H9 (cell line): ENCODE results near the gene ZSCAN31. TPM values are rescaled to one million over a fixed set of nuclear protein-coding genes. Genes with fewer than 3 reads are reported as not detected.

ENCODE experiments used
- DNase-seq: peaks from one replicate; pipeline ENCODE4 v3.0.0-alpha.2; 2017
- H2AFZ ChIP-seq: one replicate; pipeline ENCODE4 v1.6.1; 2013; ENCODE audit warnings: mild to moderate bottlenecking, low read length, control low read depth, moderate library complexity
- H2AK5ac ChIP-seq: 2 replicates; pipeline ENCODE4 v1.6.1; 2013; ENCODE audit warnings: low read length, control low read depth, mixed read lengths; ENCODE audit not compliant: insufficient read length
- H2BK120ac ChIP-seq: one replicate; pipeline ENCODE4 v1.6.1; 2013; ENCODE audit warnings: low read depth, mild to moderate bottlenecking, low read length, control low read depth, inconsistent platforms; ENCODE audit not compliant: poor library complexity, severe bottlenecking
- H2BK12ac ChIP-seq: 2 replicates; pipeline ENCODE4 v1.6.1; 2013; ENCODE audit warnings: low read length, control low read depth, mixed read lengths, low read depth; ENCODE audit not compliant: insufficient read length
- H2BK15ac ChIP-seq: 2 replicates; pipeline ENCODE4 v1.6.1; 2013; ENCODE audit warnings: low read depth, low read length, control low read depth
- H2BK20ac ChIP-seq: one replicate; pipeline ENCODE4 v1.6.1; 2013; ENCODE audit warnings: low read depth, mild to moderate bottlenecking, low read length, control low read depth, inconsistent platforms; ENCODE audit not compliant: poor library complexity, severe bottlenecking
- H2BK5ac ChIP-seq: 2 replicates; pipeline ENCODE4 v1.6.1; 2013; ENCODE audit warnings: low read length, control low read depth, mixed read lengths; ENCODE audit not compliant: insufficient read length
- H3K14ac ChIP-seq: 2 replicates; pipeline ENCODE4 v1.6.1; 2013; ENCODE audit warnings: low read length, control low read depth; ENCODE audit not compliant: insufficient read depth
- H3K18ac ChIP-seq: 2 replicates; pipeline ENCODE4 v1.6.1; 2013; ENCODE audit warnings: low read depth, mild to moderate bottlenecking, mixed read lengths, low read length, control low read depth; ENCODE audit not compliant: insufficient read length
- H3K23ac ChIP-seq: 2 replicates; pipeline ENCODE4 v1.6.1; 2013; ENCODE audit warnings: low read length, control low read depth, mixed read lengths, low read depth; ENCODE audit not compliant: insufficient read length
- H3K23me2 ChIP-seq: 2 replicates; pipeline ENCODE4 v1.6.1; 2013; ENCODE audit warnings: low read depth, mild to moderate bottlenecking, mixed read lengths, low read length, control low read depth; ENCODE audit not compliant: insufficient read length, poor library complexity, severe bottlenecking
- H3K27ac ChIP-seq: 2 replicates; pipeline ENCODE4 v1.5.1; 2013; ENCODE audit warnings: low read length, control low read depth, mixed read lengths, low read depth; ENCODE audit not compliant: insufficient read length
- H3K27me3 ChIP-seq: 2 replicates; pipeline ENCODE4 v1.6.1; 2013; ENCODE audit warnings: low read length, control low read depth, inconsistent platforms; ENCODE audit not compliant: insufficient read depth
- H3K4ac ChIP-seq: 2 replicates; pipeline ENCODE4 v1.6.1; 2013; ENCODE audit warnings: low read depth, mild to moderate bottlenecking, control low read depth, inconsistent platforms, low read length, moderate library complexity
- H3K4me1 ChIP-seq: 2 replicates; pipeline ENCODE4 v1.6.1; 2013; ENCODE audit warnings: low read length, control low read depth, inconsistent platforms; ENCODE audit not compliant: insufficient read depth
- H3K4me2 ChIP-seq: 2 replicates; pipeline ENCODE4 v1.6.1; 2013; ENCODE audit warnings: low read length, control low read depth, mixed read lengths; ENCODE audit not compliant: insufficient read length, insufficient read depth
- H3K56ac ChIP-seq: 2 replicates; pipeline ENCODE4 v1.6.1; 2013; ENCODE audit warnings: low read depth, mild to moderate bottlenecking, mixed read lengths, low read length, control low read depth; ENCODE audit not compliant: insufficient read length
- H3K79me1 ChIP-seq: 2 replicates; pipeline ENCODE4 v1.6.1; 2013; ENCODE audit warnings: low read depth, mild to moderate bottlenecking, moderate library complexity, low read length, control low read depth, inconsistent platforms; ENCODE audit not compliant: insufficient read depth, poor library complexity, severe bottlenecking
- H3K79me2 ChIP-seq: 2 replicates; pipeline ENCODE4 v1.6.1; 2013; ENCODE audit warnings: low read length, control low read depth, inconsistent platforms; ENCODE audit not compliant: insufficient read depth
- H3K9ac ChIP-seq: 2 replicates; pipeline ENCODE4 v1.6.1; 2013; ENCODE audit warnings: low read length, control low read depth, mixed read lengths; ENCODE audit not compliant: insufficient read length; ENCODE audit errors: extremely low read depth
- H3K9me3 ChIP-seq: one replicate; pipeline ENCODE4 v1.6.1; 2013; ENCODE audit warnings: low read depth, low read length, inconsistent platforms; ENCODE audit not compliant: control insufficient read depth
- H3T11ph ChIP-seq: one replicate; pipeline ENCODE4 v1.6.1; 2013; ENCODE audit warnings: mild to moderate bottlenecking, low read length, control low read depth, inconsistent platforms
- H4K20me1 ChIP-seq: one replicate; pipeline ENCODE4 v1.6.1; 2013; ENCODE audit not compliant: control insufficient read depth, insufficient read length, insufficient read depth
- H4K5ac ChIP-seq: 2 replicates; pipeline ENCODE4 v1.6.1; 2013; ENCODE audit warnings: low read depth, mild to moderate bottlenecking, mixed read lengths, low read length, control low read depth; ENCODE audit not compliant: insufficient read length
- H4K8ac ChIP-seq: replicated peaks from 2 replicates; pipeline ENCODE4 v1.6.1; 2013; ENCODE audit warnings: low read length, control low read depth, mixed read lengths, low read depth; ENCODE audit not compliant: insufficient read length
- H4K91ac ChIP-seq: 2 replicates; pipeline ENCODE4 v1.6.1; 2013; ENCODE audit warnings: low read depth, mild to moderate bottlenecking, moderate library complexity, mixed read lengths, low read length, control low read depth; ENCODE audit not compliant: insufficient read length
- H3K27ac Mint-ChIP-seq, 3 experiments: 2 replicates in 2 of 3; 3 replicates in 1 of 3; pipeline ENCODE4 v1.8.0; 2020 to 2021; ENCODE audit warnings: mixed read lengths in 3 of 3, mild to moderate bottlenecking in 1 of 3, moderate library complexity in 1 of 3
- H3K27me3 Mint-ChIP-seq: 2 replicates; pipeline ENCODE4 v1.8.0; 2021; ENCODE audit warnings: low read depth, mild to moderate bottlenecking, moderate library complexity, mixed read lengths
- H3K36me3 Mint-ChIP-seq, 3 experiments: 2 replicates in 2 of 3; 3 replicates in 1 of 3; pipeline ENCODE4 v1.8.0; 2020 to 2021; ENCODE audit warnings: low read depth in 3 of 3, mixed read lengths in 3 of 3; ENCODE audit not compliant: insufficient read depth in 1 of 3
- H3K4me1 Mint-ChIP-seq, 2 experiments: 2 replicates each; pipeline ENCODE4 v1.8.0; 2020; ENCODE audit warnings: mixed read lengths in 2 of 2
- H3K4me3 Mint-ChIP-seq, 2 experiments: 2 replicates in 1 of 2; 3 replicates in 1 of 2; pipeline ENCODE4 v1.8.0; 2020 to 2021; ENCODE audit warnings: mild to moderate bottlenecking in 2 of 2, mixed read lengths in 2 of 2, moderate library complexity in 1 of 2
- H3K9me3 Mint-ChIP-seq, 2 experiments: 2 replicates in 1 of 2; 3 replicates in 1 of 2; pipeline ENCODE4 v1.8.0; 2020; ENCODE audit warnings: mild to moderate bottlenecking in 2 of 2, mixed read lengths in 2 of 2, moderate library complexity in 1 of 2
- WGBS: extraction: QIAGEN DNeasy Blood & Tissue Kit; methylation state at CpG from one replicate; pipeline ENCODE4 v1.1.7; 2013; ENCODE audit warnings: missing lambda C conversion rate, low lambda C conversion rate, mixed read lengths; ENCODE audit not compliant: insufficient read length; ENCODE audit errors: extremely low coverage; 5-methylcytosine and 5-hydroxymethylcytosine counted together
- total RNA-seq: library from RNA; stranded (reverse); gene quantifications from 2 replicates; pipeline ENCODE4 v1.2.1, GENCODE V29; 2021
- TF ChIP-seq, protein P1 (sequence below): fragments of 200-600 bp; sonication (generic); conservative IDR thresholded peaks from 3 replicates; pipeline ENCODE4 v1.8.0; 2021; ENCODE audit warnings: antibody characterized with exemption, mild to moderate bottlenecking

The ZSCAN31 gene
- total RNA-seq, 1 experiment from 2014 or later = 7.1 TPM

DNA sequence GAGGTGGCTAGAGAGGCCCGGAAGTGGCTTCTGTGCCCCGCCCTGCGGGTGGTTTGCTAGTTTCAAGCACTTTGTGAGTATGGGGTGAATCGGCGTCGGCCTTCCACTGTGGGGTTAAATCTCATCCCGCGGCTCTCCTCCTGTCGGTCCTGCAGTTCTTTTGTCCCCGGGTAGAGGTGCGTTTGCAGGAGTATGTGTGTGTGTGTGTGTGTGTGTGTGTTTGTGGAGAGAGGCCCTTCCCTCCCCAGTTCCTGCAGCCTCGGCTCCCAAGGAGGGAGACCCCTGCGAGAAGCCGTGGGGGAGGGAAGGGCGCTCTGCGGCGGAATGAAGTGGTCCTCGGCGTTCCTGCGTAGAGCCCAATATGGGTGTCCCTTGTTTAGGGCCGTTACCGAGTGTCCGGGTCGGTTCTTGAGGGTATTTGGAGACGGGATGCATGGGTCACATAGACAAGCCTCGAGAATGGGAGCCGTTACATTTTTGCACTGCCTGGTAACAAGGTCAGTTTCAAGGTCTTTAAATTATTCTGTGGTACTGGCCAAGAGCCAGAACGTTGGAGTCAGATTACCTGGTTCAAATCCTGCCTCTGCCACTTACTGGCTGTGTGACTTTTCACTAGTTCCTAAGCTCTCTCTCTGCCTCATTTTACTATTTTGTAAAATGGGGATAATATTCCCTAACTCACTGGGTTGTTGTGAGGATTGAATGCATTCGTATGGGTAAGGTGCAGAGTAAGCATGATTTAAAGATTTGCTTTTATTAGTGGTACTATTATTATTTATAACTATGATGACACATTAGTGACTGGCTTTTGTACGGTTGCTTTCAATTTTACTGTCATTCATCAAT lies 14.2 kb upstream of the ZSCAN31 start, which contains the start of gene ZKSCAN3:
Gene ZKSCAN3 (plus strand): TSS at position 56 of the 846 bp plus-strand sequence. CDS start 9,640 bp downstream, outside the sequence.
- no peaks in the 10 kb centered on the region for H3K9me3 ChIP-seq
- H3K9ac ChIP-seq = peak within 1 kb of the TSS; percentile 96
- H3K27me3 ChIP-seq = no peaks in the 10 kb centered on the region; the same call in 1 of the 2 replicates
- H4K5ac ChIP-seq = peak within 1 kb of the TSS; percentile 94
- no peak within 1 kb of the TSS for H2BK12ac ChIP-seq
- H4K91ac ChIP-seq = no peak within 1 kb of the TSS
- peak within 1 kb of the TSS; percentile 70 for H3K27ac ChIP-seq
- peaks cover 15% of the 10 kb centered on the region for H3K27me3 Mint-ChIP-seq
- H2BK20ac ChIP-seq = no peak within 1 kb of the TSS
- H3K79me2 ChIP-seq = peaks cover 3% of the 10 kb centered on the region; the same call in 1 of the 2 replicates
- H3K23me2 ChIP-seq = peaks cover 8% of the 10 kb centered on the region
- peak within 1 kb of the TSS; percentile 95 for H3K4me2 ChIP-seq
- H2AK5ac ChIP-seq = no peak within 1 kb of the TSS
- no peak within 1 kb of the TSS for H2BK5ac ChIP-seq
- H3K36me3 Mint-ChIP-seq = peaks cover 10 to 17% (median 16%) of the 10 kb centered on the region in 3 experiments
- peak within 1 kb of the TSS; percentile 86 for H2AFZ ChIP-seq
- peak within 1 kb of the TSS; percentile 85 for H3K14ac ChIP-seq
- H3K4me1 Mint-ChIP-seq = peaks cover 13 to 18% of the 10 kb centered on the region in 2 experiments
- no peak within 1 kb of the TSS for H3K23ac ChIP-seq
- H3K4ac ChIP-seq = no peak within 1 kb of the TSS
- peak; percentile 83 for DNase-seq
- H3K4me3 Mint-ChIP-seq = peak within 1 kb of the TSS; percentile 97 to 100
- H4K8ac ChIP-seq = no peak within 1 kb of the TSS
- peaks cover 4 to 8% of the 10 kb centered on the region in 2 experiments; a peak in 4 of 5 replicates for H3K9me3 Mint-ChIP-seq
- no peak within 1 kb of the TSS for H3T11ph ChIP-seq
- WGBS = no CpG with 5 or more reads among the region's 30 CpGs
- H2BK120ac ChIP-seq = no peak within 1 kb of the TSS
- H3K27ac Mint-ChIP-seq = peak within 1 kb of the TSS; percentile 96 to 99 (median 98)
- no peak within 1 kb of the TSS for H3K56ac ChIP-seq
- H4K20me1 ChIP-seq = no peaks in the 10 kb centered on the region
- H3K4me1 ChIP-seq = peaks cover 3% of the 10 kb centered on the region; the same call in 1 of the 2 replicates
- TF ChIP-seq, protein P1, sequence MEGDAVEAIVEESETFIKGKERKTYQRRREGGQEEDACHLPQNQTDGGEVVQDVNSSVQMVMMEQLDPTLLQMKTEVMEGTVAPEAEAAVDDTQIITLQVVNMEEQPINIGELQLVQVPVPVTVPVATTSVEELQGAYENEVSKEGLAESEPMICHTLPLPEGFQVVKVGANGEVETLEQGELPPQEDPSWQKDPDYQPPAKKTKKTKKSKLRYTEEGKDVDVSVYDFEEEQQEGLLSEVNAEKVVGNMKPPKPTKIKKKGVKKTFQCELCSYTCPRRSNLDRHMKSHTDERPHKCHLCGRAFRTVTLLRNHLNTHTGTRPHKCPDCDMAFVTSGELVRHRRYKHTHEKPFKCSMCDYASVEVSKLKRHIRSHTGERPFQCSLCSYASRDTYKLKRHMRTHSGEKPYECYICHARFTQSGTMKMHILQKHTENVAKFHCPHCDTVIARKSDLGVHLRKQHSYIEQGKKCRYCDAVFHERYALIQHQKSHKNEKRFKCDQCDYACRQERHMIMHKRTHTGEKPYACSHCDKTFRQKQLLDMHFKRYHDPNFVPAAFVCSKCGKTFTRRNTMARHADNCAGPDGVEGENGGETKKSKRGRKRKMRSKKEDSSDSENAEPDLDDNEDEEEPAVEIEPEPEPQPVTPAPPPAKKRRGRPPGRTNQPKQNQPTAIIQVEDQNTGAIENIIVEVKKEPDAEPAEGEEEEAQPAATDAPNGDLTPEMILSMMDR = no peak
- H2BK15ac ChIP-seq = no peak within 1 kb of the TSS
- peak within 1 kb of the TSS; percentile 95 for H3K18ac ChIP-seq
- H3K79me1 ChIP-seq = peaks cover 6% of the 10 kb centered on the region
